H1 (cell line): Measurements from ENCODE around the gene GNAQ. TPM values are rescaled to one million over a fixed set of nuclear protein-coding genes. Genes with fewer than 3 reads are reported as not detected.

Source experiments
- CTCF ChIA-PET: fragments of 300-600 bp; sonication (Branson Sonifier 250); formaldehyde crosslinking; loops from one replicate; lab custom pipeline; 2021; ENCODE audit not compliant: partially characterized antibody; lab: Charles Lee
- POLR2A ChIA-PET: fragments of 300-600 bp; sonication (Branson Sonifier 250); formaldehyde crosslinking; loops from one replicate; lab custom pipeline; 2021; ENCODE audit warnings: inconsistent platforms; ENCODE audit not compliant: partially characterized antibody; lab: Charles Lee
- DNase-seq, 2 experiments: peaks; one replicate each; pipeline versions ENCODE4 v3.0.0 to v3.0.0-alpha.2; 2010 to 2022; ENCODE audit warnings: low spot score in 2 of 2, low read depth in 1 of 2, mixed read lengths in 1 of 2
- FAIRE-seq: peaks from 2 replicates; lab custom pipeline; 2011; peaks lifted over from hg19 to GRCh38; lab: Jason Lieb, UNC
- H2AFZ ChIP-seq: 2 replicates; pipeline ENCODE4 v1.8.1; 2012; ENCODE audit warnings: low read length, inconsistent platforms
- H2AK5ac ChIP-seq: 2 replicates; pipeline ENCODE4 v1.6.1; 2013; ENCODE audit warnings: low read depth, low read length
- H2BK120ac ChIP-seq: replicated peaks from 2 replicates; pipeline ENCODE3; 2013; ENCODE audit warnings: low read depth, low read length, inconsistent platforms
- H2BK12ac ChIP-seq: 2 replicates; pipeline ENCODE4 v1.6.1; 2013; ENCODE audit warnings: low read depth, low read length
- H2BK15ac ChIP-seq: 2 replicates; pipeline ENCODE4 v1.6.1; 2013; ENCODE audit warnings: low read length
- H2BK20ac ChIP-seq: 2 replicates; pipeline ENCODE4 v1.6.1; 2013; ENCODE audit warnings: low read length
- H2BK5ac ChIP-seq: 2 replicates; pipeline ENCODE4 v1.6.1; 2013; ENCODE audit warnings: low read depth, low read length
- H3K14ac ChIP-seq: 2 replicates; pipeline ENCODE4 v1.6.1; 2013; ENCODE audit warnings: inconsistent platforms; ENCODE audit not compliant: insufficient read length
- H3K18ac ChIP-seq: 2 replicates; pipeline ENCODE4 v1.6.1; 2013; ENCODE audit warnings: low read length; ENCODE audit errors: extremely low read depth
- H3K23ac ChIP-seq: 2 replicates; pipeline ENCODE4 v1.6.1; 2013; ENCODE audit warnings: inconsistent platforms; ENCODE audit not compliant: insufficient read length
- H3K23me2 ChIP-seq: 2 replicates; pipeline ENCODE4 v1.6.1; 2013; ENCODE audit warnings: low read depth, low read length
- H3K27ac ChIP-seq: 2 replicates; pipeline ENCODE4 v1.6.1; 2011; ENCODE audit warnings: low read depth, low read length, inconsistent platforms
- H3K27me3 ChIP-seq, 4 experiments: replicated peaks in 1 of 4; 1 replicate in 1 of 4; 2 replicates in 3 of 4; pipeline versions ENCODE4 v1.6.1 to v1.8.1; 2011 to 2013; ENCODE audit warnings: low read length in 3 of 4, mild to moderate bottlenecking in 3 of 4, inconsistent platforms in 2 of 4, mixed read lengths in 2 of 4, moderate library complexity in 1 of 4; ENCODE audit not compliant: control insufficient read depth in 3 of 4, insufficient read depth in 3 of 4; ENCODE audit errors: extremely low read depth in 1 of 4
- H3K36me3 ChIP-seq, 4 experiments: 2 replicates each; pipeline versions ENCODE4 v1.6.1 to v1.8.1; 2011 to 2013; ENCODE audit warnings: mild to moderate bottlenecking in 4 of 4, low read length in 3 of 4, moderate library complexity in 2 of 4, control low read depth in 1 of 4, inconsistent platforms in 1 of 4; ENCODE audit not compliant: insufficient read depth in 4 of 4, control insufficient read depth in 2 of 4
- H3K4ac ChIP-seq: replicated peaks from 2 replicates; pipeline ENCODE3; 2013; ENCODE audit warnings: low read length, low read depth, mixed read lengths, inconsistent platforms; ENCODE audit not compliant: insufficient read length
- H3K4me1 ChIP-seq, 4 experiments: replicated peaks in 1 of 4; 1 replicate in 1 of 4; 2 replicates in 3 of 4; pipeline versions ENCODE4 v1.6.1 to v1.8.1; 2011 to 2013; ENCODE audit warnings: low read length in 3 of 4, inconsistent platforms in 2 of 4, mixed read lengths in 1 of 4; ENCODE audit not compliant: insufficient read depth in 4 of 4, control insufficient read depth in 3 of 4
- H3K4me2 ChIP-seq, 2 experiments: 2 replicates each; pipeline versions ENCODE4 v1.6.1 to v1.8.1; 2011 to 2013; ENCODE audit warnings: low read depth in 2 of 2, low read length in 2 of 2, control low read depth in 1 of 2, inconsistent platforms in 1 of 2, mild to moderate bottlenecking in 1 of 2; ENCODE audit not compliant: insufficient read depth in 1 of 2
- H3K4me3 ChIP-seq, 4 experiments: fragments of 200-600, 300-600 bp in 1 of 4; sonication (generic), shearing (Covaris generic), sonication (Bioruptor Twin) in 1 of 4; 2 replicates each; pipeline versions ENCODE4 v1.5.1 to v1.8.1; 2011 to 2016; ENCODE audit warnings: low read length in 4 of 4, low read depth in 3 of 4, control low read depth in 2 of 4, inconsistent platforms in 2 of 4, mild to moderate bottlenecking in 2 of 4, mixed read lengths in 1 of 4, moderate library complexity in 1 of 4; ENCODE audit not compliant: insufficient read depth in 2 of 4; ENCODE audit errors: extremely low read depth in 1 of 4
- H3K56ac ChIP-seq: replicated peaks from 2 replicates; pipeline ENCODE3; 2013; ENCODE audit warnings: low read depth, mild to moderate bottlenecking, mixed read lengths, low read length, inconsistent platforms; ENCODE audit not compliant: insufficient read length
- H3K79me1 ChIP-seq: 2 replicates; pipeline ENCODE4 v1.6.1; 2013; ENCODE audit warnings: low read depth, low read length, control low read depth
- H3K79me2 ChIP-seq, 2 experiments: 2 replicates each; pipeline versions ENCODE4 v1.6.1 to v1.8.1; 2012 to 2013; ENCODE audit warnings: low read length in 2 of 2, mild to moderate bottlenecking in 2 of 2, inconsistent platforms in 1 of 2; ENCODE audit not compliant: insufficient read depth in 2 of 2, control insufficient read depth in 1 of 2
- H3K9ac ChIP-seq, 4 experiments: replicated peaks in 1 of 4; 1 replicate in 1 of 4; 2 replicates in 3 of 4; pipeline versions ENCODE4 v1.6.1 to v1.8.1; 2011 to 2013; ENCODE audit warnings: low read depth in 3 of 4, low read length in 3 of 4, control low read depth in 2 of 4, mild to moderate bottlenecking in 2 of 4, moderate library complexity in 2 of 4, inconsistent platforms in 1 of 4; ENCODE audit errors: extremely low read depth in 1 of 4
- H3K9me3 ChIP-seq, 2 experiments: 2 replicates each; pipeline versions ENCODE4 v1.6.1 to v1.8.1; 2012 to 2013; ENCODE audit warnings: mild to moderate bottlenecking in 2 of 2, moderate library complexity in 2 of 2, control low read depth in 1 of 2, inconsistent platforms in 1 of 2, low read depth in 1 of 2, low read length in 1 of 2, mixed read lengths in 1 of 2; ENCODE audit not compliant: insufficient read depth in 2 of 2
- H4K20me1 ChIP-seq, 2 experiments: replicated peaks in 1 of 2; 2 replicates each; pipeline versions ENCODE3 to v1.8.1; 2011 to 2013; ENCODE audit warnings: inconsistent platforms in 2 of 2, low read length in 2 of 2, mild to moderate bottlenecking in 1 of 2; ENCODE audit not compliant: insufficient read depth in 2 of 2, control insufficient read depth in 1 of 2
- H4K5ac ChIP-seq: 2 replicates; pipeline ENCODE4 v1.6.1; 2013; ENCODE audit warnings: low read length, low read depth, mixed read lengths, inconsistent platforms; ENCODE audit not compliant: insufficient read length
- H4K8ac ChIP-seq: 2 replicates; pipeline ENCODE4 v1.8.0; 2013; ENCODE audit warnings: mild to moderate bottlenecking, moderate library complexity, low read length, inconsistent platforms; ENCODE audit not compliant: insufficient read depth; ENCODE audit errors: extremely low read depth
- H4K91ac ChIP-seq: replicated peaks from 2 replicates; pipeline ENCODE3; 2013; ENCODE audit warnings: low read length, mixed read lengths, inconsistent platforms; ENCODE audit not compliant: insufficient read length
- ATF3 ChIP-seq: IDR thresholded peaks from 2 replicates; pipeline ENCODE4 v1.6.1; 2011; ENCODE audit warnings: low read depth, mild to moderate bottlenecking, low read length; ENCODE audit not compliant: insufficient read depth
- EP300 ChIP-seq, 2 experiments: IDR thresholded peaks; 1 replicate in 1 of 2; 2 replicates in 1 of 2; pipeline ENCODE4 v1.6.1; 2011 to 2012; ENCODE audit warnings: low read depth in 2 of 2, low read length in 2 of 2, mild to moderate bottlenecking in 2 of 2, borderline replicate concordance in 1 of 2, inconsistent platforms in 1 of 2, moderate library complexity in 1 of 2
- MAFK ChIP-seq: IDR thresholded peaks from 2 replicates; pipeline ENCODE4 v1.6.1; 2012; ENCODE audit warnings: low read depth, mild to moderate bottlenecking, improper control_type of control experiment, low read length
- NRF1 ChIP-seq: IDR thresholded peaks from 2 replicates; pipeline ENCODE4 v1.6.1; 2011; ENCODE audit warnings: mild to moderate bottlenecking, low read depth, low read length, improper control_type of control experiment
- RAD21 ChIP-seq, 2 experiments: IDR thresholded peaks in 1 of 2; conservative IDR thresholded peaks in 1 of 2; 2 replicates each; pipeline ENCODE4 v1.6.1; 2011; ENCODE audit warnings: low read depth in 2 of 2, low read length in 2 of 2, improper control_type of control experiment in 1 of 2, inconsistent platforms in 1 of 2, mild to moderate bottlenecking in 1 of 2, moderate library complexity in 1 of 2
- RFX5 ChIP-seq: IDR thresholded peaks from 2 replicates; pipeline ENCODE4 v1.6.1; 2011; ENCODE audit warnings: low read depth, low read length, improper control_type of control experiment, borderline replicate concordance
- SRF ChIP-seq: IDR thresholded peaks from 2 replicates; pipeline ENCODE4 v1.6.1; 2011; ENCODE audit warnings: mild to moderate bottlenecking, low read depth, low read length, moderate library complexity
- TAF7 ChIP-seq: optimal IDR thresholded peaks from 2 replicates; pipeline ENCODE3; 2011; ENCODE audit warnings: low read depth, mild to moderate bottlenecking, inconsistent platforms, low read length, moderate library complexity, borderline replicate concordance
- WGBS, 2 experiments: shearing (Covaris generic) in 1 of 2; methylation state at CpG; one replicate each; pipeline versions ENCODE4 v1.1.6 to v1.1.7; 2013 to 2015; ENCODE audit warnings: low lambda C conversion rate in 2 of 2, mixed read lengths in 2 of 2, inconsistent platforms in 1 of 2, low coverage in 1 of 2, missing lambda C conversion rate in 1 of 2; ENCODE audit not compliant: insufficient replicate concordance in 2 of 2, insufficient coverage in 1 of 2, insufficient read length in 1 of 2; ENCODE audit errors: extremely low coverage in 1 of 2, missing lambda C conversion rate in 1 of 2; 5-methylcytosine and 5-hydroxymethylcytosine counted together
- polyA plus RNA-seq, 7 experiments: library from polyadenylated mRNA; depleted of rRNA in 3 of 7; stranded (reverse) in 5 of 7; unstranded in 2 of 7; fragments of >200 nt in 5 of 7; fragments of 200-250 nt in 2 of 7; gene quantifications; 1 replicate in 5 of 7; 2 replicates in 1 of 7; 4 replicates in 1 of 7; pipeline versions ENCODE4 v1.2.1 to v1.2.3, GENCODE V29; 2011 to 2013; ENCODE audit warnings: missing spikeins in 2 of 7, mixed read lengths in 2 of 7
- total RNA-seq: library from RNA; stranded (reverse); fragmentation: NEBNext Ultra II Directional; extraction: Animal tissue kit (Norgen Biotek cat#: 25700); gene quantifications from 2 replicates; pipeline ENCODE4 v1.2.1, GENCODE V29; 2021
- TF ChIP-seq, protein P1 (sequence below), 3 experiments: IDR thresholded peaks; 1 replicate in 2 of 3; 2 replicates in 1 of 3; pipeline versions ENCODE4 v1.5.1 to v1.6.1; 2011; ENCODE audit warnings: low read length in 3 of 3, mild to moderate bottlenecking in 3 of 3, inconsistent platforms in 2 of 3, low read depth in 1 of 3, moderate library complexity in 1 of 3; ENCODE audit not compliant: insufficient read depth in 1 of 3; ENCODE audit errors: control extremely low read depth in 1 of 3

Gene GNAQ
- total and polyA plus RNA-seq, 2 of the 8 experiments (the other 6 are each of a cell fraction or from before 2014, with no cell fraction given), result 22.8 to 63.8 TPM

- no peak for FAIRE-seq
- Histone ChIP-seq H3K27me3 (no peaks in the 10 kb centered on the region), H2BK12ac (no peak overlapping the region), H4K20me1 (no peaks in the 10 kb centered on the region), H2BK15ac (no peak overlapping the region), H3K79me2 (peaks cover 0 to 9% of the 10 kb centered on the region in 2 experiments; a peak in 1 of 4 replicates), H3K4ac (no peak overlapping the region), H2BK120ac (no peak overlapping the region), H3K56ac (no peak overlapping the region), H3K27ac (no peak overlapping the region), H3K9ac (no peak overlapping the region), H4K91ac (no peak overlapping the region), H2AK5ac (no peak overlapping the region), H3K4me2 (no peak overlapping the region), H3K14ac (no peak overlapping the region), H3K4me3 (no peak overlapping the region), H4K5ac (no peak overlapping the region), H2AFZ (no peak overlapping the region), H3K36me3 (peaks cover 0 to 2% (median 0%) of the 10 kb centered on the region in 4 experiments; a peak in 1 of 8 replicates), H4K8ac (no peak overlapping the region), H3K23ac (no peak overlapping the region), H3K18ac (no peak overlapping the region), H3K9me3 (no peaks in the 10 kb centered on the region), H3K23me2 (no peaks in the 10 kb centered on the region), H2BK20ac (no peak overlapping the region), H2BK5ac (no peak overlapping the region), H3K79me1 (no peaks in the 10 kb centered on the region; the same call in 1 of the 2 replicates), H3K4me1 (peaks cover 0 to 2% (median 0%) of the 10 kb centered on the region in 4 experiments; a peak in 1 of 7 replicates)
- ChIA-PET POLR2A (interaction anchor here (1.1 kb wide), 1 partner anchor 398 kb away, joined by 3 read pairs; the partner anchor contains the start of gene PSAT1), CTCF (interaction anchor here (1.3 to 1.9 kb wide), 2 partner anchors 62 to 136 kb away, joined by 4 to 6 read pairs; no protein-coding TSS in a partner anchor)
- DNase-seq, result no peak
- WGBS, 2 experiments, result 92% methylated on average over 3 of the region's 3 CpGs; no CpG with 5 or more reads in 1 of the 2 experiments
- no peak for TF ChIP-seq EP300 (IDR thresholded peaks at IDR 0.05; ENCODE audit: borderline replicate concordance in 1 of 2, low read depth in 2 of 2, low read length in 2 of 2)
- TF ChIP-seq SRF, result no peak
- no peak for TF ChIP-seq RFX5
- TF ChIP-seq MAFK, result no peak
- no peak for TF ChIP-seq NRF1
- TF ChIP-seq TAF7, result no peak
- TF ChIP-seq, protein P1, sequence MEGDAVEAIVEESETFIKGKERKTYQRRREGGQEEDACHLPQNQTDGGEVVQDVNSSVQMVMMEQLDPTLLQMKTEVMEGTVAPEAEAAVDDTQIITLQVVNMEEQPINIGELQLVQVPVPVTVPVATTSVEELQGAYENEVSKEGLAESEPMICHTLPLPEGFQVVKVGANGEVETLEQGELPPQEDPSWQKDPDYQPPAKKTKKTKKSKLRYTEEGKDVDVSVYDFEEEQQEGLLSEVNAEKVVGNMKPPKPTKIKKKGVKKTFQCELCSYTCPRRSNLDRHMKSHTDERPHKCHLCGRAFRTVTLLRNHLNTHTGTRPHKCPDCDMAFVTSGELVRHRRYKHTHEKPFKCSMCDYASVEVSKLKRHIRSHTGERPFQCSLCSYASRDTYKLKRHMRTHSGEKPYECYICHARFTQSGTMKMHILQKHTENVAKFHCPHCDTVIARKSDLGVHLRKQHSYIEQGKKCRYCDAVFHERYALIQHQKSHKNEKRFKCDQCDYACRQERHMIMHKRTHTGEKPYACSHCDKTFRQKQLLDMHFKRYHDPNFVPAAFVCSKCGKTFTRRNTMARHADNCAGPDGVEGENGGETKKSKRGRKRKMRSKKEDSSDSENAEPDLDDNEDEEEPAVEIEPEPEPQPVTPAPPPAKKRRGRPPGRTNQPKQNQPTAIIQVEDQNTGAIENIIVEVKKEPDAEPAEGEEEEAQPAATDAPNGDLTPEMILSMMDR (IDR thresholded peaks at IDR 0.05; ENCODE audit: control extremely low read depth in 1 of 3, insufficient read depth in 1 of 3, low read depth in 1 of 3, low read length in 3 of 3), result no peak
- no peak for TF ChIP-seq RAD21 (IDR thresholded peaks at IDR 0.05 in 1 of 2, conservative IDR thresholded peaks at IDR 0.05 in 1 of 2; ENCODE audit: low read depth in 2 of 2, low read length in 2 of 2)
- no peak for TF ChIP-seq ATF3
Observed at GRCh38 chr9:77898864-77899263, 132.7 kb downstream of the GNAQ start.
